CD14-positive monocyte (primary cell): Measurements from ENCODE around the gene KDELR1. TPM values are rescaled to one million over a fixed set of nuclear protein-coding genes. Genes with fewer than 3 reads are reported as not detected.

Experiments
- DNase-seq, 3 donors: peaks; one replicate each; pipeline ENCODE4 v3.0.0-alpha.2; 2011 to 2022
- H2AFZ ChIP-seq: 2 replicates; pipeline ENCODE4 v1.6.0; 2012; ENCODE audit warnings: mild to moderate bottlenecking, low read depth, low read length, inconsistent platforms; ENCODE audit not compliant: insufficient read depth, poor library complexity, severe bottlenecking
- H3K27ac ChIP-seq, 2 donors: 1 replicate in 1 of 2; 2 replicates in 1 of 2; pipeline ENCODE4 v1.5.1; 2012 to 2013; ENCODE audit warnings: low read length in 2 of 2, control low read depth in 1 of 2, inconsistent platforms in 1 of 2, low read depth in 1 of 2, mild to moderate bottlenecking in 1 of 2
- H3K27me3 ChIP-seq, 2 donors: one replicate each; pipeline versions ENCODE4 v1.6.0 to v1.6.1; 2011 to 2013; ENCODE audit warnings: low read length in 2 of 2; ENCODE audit not compliant: control insufficient read depth in 2 of 2, insufficient read depth in 2 of 2
- H3K36me3 ChIP-seq, 2 donors: replicated peaks in 1 of 2; 1 replicate in 1 of 2; 2 replicates in 1 of 2; pipeline versions ENCODE4 v1.5.1 to v1.6.1; 2012 to 2013; ENCODE audit warnings: low read length in 2 of 2, control low read depth in 1 of 2, inconsistent platforms in 1 of 2, mild to moderate bottlenecking in 1 of 2; ENCODE audit not compliant: insufficient read depth in 2 of 2, control insufficient read depth in 1 of 2
- H3K4me1 ChIP-seq, 2 donors: 1 replicate in 1 of 2; 2 replicates in 1 of 2; pipeline versions ENCODE4 v1.5.1 to v1.6.1; 2012 to 2013; ENCODE audit warnings: low read length in 2 of 2, control low read depth in 1 of 2, inconsistent platforms in 1 of 2, mild to moderate bottlenecking in 1 of 2, moderate library complexity in 1 of 2; ENCODE audit not compliant: insufficient read depth in 2 of 2, control insufficient read depth in 1 of 2
- H3K4me2 ChIP-seq: replicated peaks from 2 replicates; pipeline ENCODE3; 2012; ENCODE audit warnings: low read length, moderate library complexity, mild to moderate bottlenecking; ENCODE audit not compliant: poor library complexity, severe bottlenecking; ENCODE audit errors: extremely low read depth
- H3K4me3 ChIP-seq, 3 experiments: fragments of 200-600 bp in 1 of 3; sonication (generic) in 1 of 3; replicated peaks in 1 of 3; 1 replicate in 2 of 3; 2 replicates in 1 of 3; pipeline ENCODE4 v1.5.1; 2011 to 2013; ENCODE audit warnings: low read length in 3 of 3, mild to moderate bottlenecking in 3 of 3, control low read depth in 2 of 3, low read depth in 2 of 3, inconsistent platforms in 1 of 3, moderate library complexity in 1 of 3
- H3K79me2 ChIP-seq: 2 replicates; pipeline ENCODE4 v1.6.0; 2012; ENCODE audit warnings: mild to moderate bottlenecking, control low read depth, inconsistent platforms, low read length, moderate library complexity; ENCODE audit not compliant: insufficient read depth
- H3K9ac ChIP-seq: 2 replicates; pipeline ENCODE4 v1.6.0; 2017; ENCODE audit warnings: low read length, mild to moderate bottlenecking; ENCODE audit not compliant: insufficient read depth, poor library complexity, severe bottlenecking
- H3K9me3 ChIP-seq, 2 donors: replicated peaks in 1 of 2; 1 replicate in 1 of 2; 2 replicates in 1 of 2; pipeline versions ENCODE4 v1.5.1 to v1.6.1; 2012 to 2013; ENCODE audit warnings: low read length in 2 of 2, control low read depth in 1 of 2; ENCODE audit not compliant: control insufficient read depth in 1 of 2, insufficient read depth in 1 of 2
- H4K20me1 ChIP-seq: 2 replicates; pipeline ENCODE4 v1.6.0; 2012; ENCODE audit warnings: mild to moderate bottlenecking, low read length, control low read depth, moderate library complexity; ENCODE audit not compliant: insufficient read depth
- H3K27ac Mint-ChIP-seq, 7 donors: one replicate each; pipeline ENCODE4 v1.8.0; 2020; ENCODE audit warnings: mild to moderate bottlenecking in 7 of 7, mixed read lengths in 7 of 7, moderate library complexity in 6 of 7, inconsistent platforms in 2 of 7
- H3K27me3 Mint-ChIP-seq, 3 donors: one replicate each; pipeline ENCODE4 v1.8.0; 2021 to 2022; ENCODE audit warnings: low read depth in 3 of 3, mild to moderate bottlenecking in 3 of 3, mixed read lengths in 3 of 3, moderate library complexity in 3 of 3, inconsistent platforms in 1 of 3
- H3K36me3 Mint-ChIP-seq, 2 donors: one replicate each; pipeline ENCODE4 v1.8.0; 2020; ENCODE audit warnings: mixed read lengths in 2 of 2, inconsistent platforms in 1 of 2, mild to moderate bottlenecking in 1 of 2
- H3K4me1 Mint-ChIP-seq: one replicate; pipeline ENCODE4 v1.8.0; 2020; ENCODE audit warnings: mild to moderate bottlenecking, mixed read lengths
- H3K4me3 Mint-ChIP-seq, 2 donors: one replicate each; pipeline ENCODE4 v1.8.0; 2020; ENCODE audit warnings: mild to moderate bottlenecking in 2 of 2, mixed read lengths in 2 of 2, moderate library complexity in 1 of 2
- H3K9me3 Mint-ChIP-seq, 7 donors: one replicate each; pipeline ENCODE4 v1.8.0; 2020 to 2022; ENCODE audit warnings: mixed read lengths in 7 of 7, mild to moderate bottlenecking in 6 of 7, moderate library complexity in 6 of 7, inconsistent platforms in 2 of 7
- CTCF ChIP-seq: fragments of 200-600 bp; IDR thresholded peaks from one replicate; pipeline ENCODE4 v1.8.0; 2022; ENCODE audit warnings: antibody characterized with exemption, mild to moderate bottlenecking
- WGBS: methylation state at CpG from one replicate; pipeline ENCODE4 v1.1.5; 2013; ENCODE audit warnings: missing lambda C conversion rate; ENCODE audit not compliant: insufficient coverage; 5-methylcytosine and 5-hydroxymethylcytosine counted together
- intact Hi-C, 2 donors: fragments of 100-400 bp; cut with micrococcal nuclease; formaldehyde crosslinking; loops; one replicate each; pipeline versions ENCODE4 v1.15.0 to v1.15.1; 2023
- polyA plus RNA-seq, 3 donors: library from polyadenylated mRNA; depleted of rRNA in 1 of 3; unstranded in 2 of 3; stranded (reverse) in 1 of 3; fragments of 300-500 nt in 2 of 3; fragments of >200 nt in 1 of 3; fragmentation: Illumina TruSeq in 2 of 3; gene quantifications; 1 replicate in 2 of 3; 2 replicates in 1 of 3; pipeline ENCODE4 v1.2.3, GENCODE V29; 2012 to 2021

Gene KDELR1
- polyA plus RNA-seq, 3 donors, result 42.0 to 72.0 (median 51.3) TPM

DNA sequence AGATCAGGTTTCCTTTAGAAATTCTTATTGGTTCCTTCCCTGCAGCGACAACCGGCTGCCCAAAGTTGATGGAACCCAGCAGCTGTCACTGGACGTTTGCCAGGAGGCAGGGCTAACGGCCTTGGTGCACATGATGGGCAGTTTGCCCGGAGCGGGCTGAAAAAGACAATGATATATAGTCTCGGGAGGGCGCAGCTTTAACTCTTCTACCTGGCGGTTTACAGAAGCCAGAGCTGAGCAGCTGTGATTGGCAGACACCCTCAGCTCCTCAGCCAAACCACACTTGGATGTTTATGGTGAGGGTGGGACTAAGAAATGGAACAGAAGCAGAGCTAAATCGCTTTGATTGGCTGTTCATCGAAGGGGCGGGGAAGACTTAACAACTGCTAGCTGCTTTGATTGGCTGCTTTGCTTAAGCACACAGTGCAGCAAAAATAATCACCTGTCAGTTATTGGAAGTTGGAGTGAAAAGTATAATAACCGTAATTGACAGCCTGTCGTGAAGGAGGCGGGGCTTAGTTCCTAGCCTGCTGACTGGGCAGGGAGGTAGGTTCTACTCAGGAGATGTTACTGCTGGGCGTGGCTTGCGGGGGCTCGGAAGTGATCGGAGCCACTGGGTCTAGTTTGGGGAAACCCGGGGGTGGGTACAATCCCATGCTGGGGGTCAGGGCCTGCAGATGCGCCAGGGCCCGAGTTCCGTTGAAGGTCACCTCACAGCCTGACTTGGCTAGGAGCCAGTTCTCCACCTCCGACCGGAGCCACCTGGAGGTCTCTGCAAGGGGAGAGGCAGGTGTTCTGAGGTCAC lies 58.5 kb downstream of the KDELR1 start:
- H3K36me3 Mint-ChIP-seq, result peaks cover 34 to 42% of the 10 kb centered on the region in 2 donors
- Histone ChIP-seq H3K27ac (peak overlapping the region; percentile 82 to 91), H3K9ac (peak overlapping the region; percentile 64), H3K9me3 (no peaks in the 10 kb centered on the region), H3K27me3 (no peaks in the 10 kb centered on the region), H2AFZ (peak overlapping the region; percentile 36), H3K36me3 (peaks cover 27 to 36% of the 10 kb centered on the region in 2 donors), H4K20me1 (peaks cover 48% of the 10 kb centered on the region), H3K4me2 (peak overlapping the region; percentile 94), H3K79me2 (peaks cover 29% of the 10 kb centered on the region), H3K4me1 (peaks cover 62 to 65% of the 10 kb centered on the region in 2 donors), H3K4me3 (peak overlapping the region; percentile 50 to 83 (median 66))
- peaks cover 61% of the 10 kb centered on the region for H3K4me1 Mint-ChIP-seq
- H3K4me3 Mint-ChIP-seq, result peak overlapping the region; percentile 87 to 94
- H3K27ac Mint-ChIP-seq, result peak overlapping the region; percentile 92 to 99 (median 96)
- peaks cover 0 to 3% (median 0%) of the 10 kb centered on the region in 3 donors for H3K27me3 Mint-ChIP-seq
- WGBS, result under 1% methylated on average over 24 of the region's 25 CpGs
- no peak for TF ChIP-seq CTCF
- DNase-seq, result peak; percentile 92 to 97 (median 94)
- H3K9me3 Mint-ChIP-seq, result peaks cover 0 to 5% (median 0%) of the 10 kb centered on the region in 7 donors
- intact Hi-C loops, result loop anchor here (1.0 to 5.0 kb wide), 2 partner anchors 13 to 66 kb away; no protein-coding TSS in a partner anchor

Other genes starting within 250 kb of the KDELR1 start
- 10 to 100 TPM in 1 of 3 donors, 1 to 10 TPM in 2; 2.5 to 11.3 (median 3.6) TPM for gene LIG1, start 221.2 kb downstream of the KDELR1 start, polyA plus RNA-seq
- 1 to 10 TPM in 1 of 3 donors, under 1 TPM in 2; 0.28 to 2.5 (median 0.97) TPM for gene ZSWIM9, start 220.9 kb downstream of the KDELR1 start, polyA plus RNA-seq
- gene CARD8, start 135.6 kb downstream of the KDELR1 start, polyA plus RNA-seq, result 100 to 1,000 TPM in 1 of 3 donors, 10 to 100 TPM in 2; 76.4 to 122 (median 90.9) TPM
- not detected for gene ZNF114, start 121.5 kb downstream of the KDELR1 start, polyA plus RNA-seq
- 1,000 to 10,000 TPM in 1 of 3 donors, 100 to 1,000 TPM in 2; 802 to 1,036 (median 996) TPM for gene EMP3, start 66.0 kb downstream of the KDELR1 start, polyA plus RNA-seq
- gene TMEM143, start 27.6 kb downstream of the KDELR1 start, polyA plus RNA-seq, result 10 to 100 TPM in 1 of 3 donors, 1 to 10 TPM in 2; 1.7 to 11.9 (median 2.1) TPM
- gene SYNGR4, start 27.2 kb downstream of the KDELR1 start, polyA plus RNA-seq, result not detected
- under 1 TPM in 2 of 3 donors, not detected in 1; 0.13 to 0.29 TPM for gene GRIN2D, start 2.1 kb upstream of the KDELR1 start, polyA plus RNA-seq
- 10 to 100 TPM in 1 of 3 donors, 1 to 10 TPM in 2; 3.7 to 13.9 (median 10.0) TPM for gene GRWD1, start 54.4 kb upstream of the KDELR1 start, polyA plus RNA-seq
- under 1 TPM in 2 of 3 donors, not detected in 1; 0.09 to 0.56 TPM for gene KCNJ14, start 64.0 kb upstream of the KDELR1 start, polyA plus RNA-seq
- 10 to 100 TPM; 21.3 to 48.2 (median 21.7) TPM for gene CYTH2, start 77.8 kb upstream of the KDELR1 start, polyA plus RNA-seq
- under 1 TPM in 1 of 3 donors, not detected in 2; 0.08 TPM for gene LMTK3, start 120.3 kb upstream of the KDELR1 start, polyA plus RNA-seq
- under 1 TPM in 2 of 3 donors, not detected in 1; 0.09 to 0.40 TPM for gene SULT2B1, start 160.6 kb upstream of the KDELR1 start, polyA plus RNA-seq
- gene SPACA4, start 215.2 kb upstream of the KDELR1 start, polyA plus RNA-seq, result not detected
- gene FAM83E, start 223.5 kb upstream of the KDELR1 start, polyA plus RNA-seq, result not detected
- gene RPL18, start 227.6 kb upstream of the KDELR1 start, polyA plus RNA-seq, result 1,000 to 10,000 TPM in 1 of 3 donors, 100 to 1,000 TPM in 2; 803 to 1,540 (median 892) TPM
- gene SPHK2, start 228.0 kb upstream of the KDELR1 start, polyA plus RNA-seq, result 1 to 10 TPM; 8.5 to 9.4 (median 9.1) TPM
- 10 to 100 TPM; 12.8 to 22.3 (median 17.5) TPM for gene DBP, start 245.8 kb upstream of the KDELR1 start, polyA plus RNA-seq